ENCODE data around the gene LACTBL1.

GRCh38 chr1:22919341-22920025, 53.2 kb downstream of the LACTBL1 start:
- TF ChIP-seq EP300 (IDR thresholded peaks at IDR 0.05): no peak
- no peak for TF ChIP-seq CTCF (IDR thresholded peaks at IDR 0.05)
- TF ChIP-seq POLR2A (IDR thresholded peaks at IDR 0.05): no peak

Measured in ovary (tissue), 3 donors.